Liver (tissue), 9 donors: Measurements from ENCODE around the gene ITGA7. TPM values are rescaled to one million over a fixed set of nuclear protein-coding genes. Genes with fewer than 3 reads are reported as not detected.
A peak's percentile ranks its signal among the peaks of the same experiment; 100 is the strongest.

ENCODE experiments used
- DNase-seq: peaks from one replicate; pipeline ENCODE4 v3.0.0-alpha.2; 2017; ENCODE audit warnings: low spot score
- H3K27ac ChIP-seq, 2 donors: one replicate each; pipeline ENCODE4 v1.7.0; 2013; ENCODE audit warnings: inconsistent platforms in 2 of 2, low read length in 2 of 2, control low read depth in 1 of 2, low read depth in 1 of 2, mild to moderate bottlenecking in 1 of 2
- H3K27me3 ChIP-seq, 4 donors: one replicate each; pipeline versions ENCODE4 v1.6.1 to v1.7.0; 2013; ENCODE audit warnings: low read length in 3 of 4, inconsistent platforms in 1 of 4, mild to moderate bottlenecking in 1 of 4, moderate library complexity in 1 of 4; ENCODE audit not compliant: control insufficient read depth in 4 of 4, insufficient read depth in 4 of 4
- H3K36me3 ChIP-seq, 4 donors: one replicate each; pipeline versions ENCODE4 v1.6.1 to v1.7.0; 2013; ENCODE audit warnings: low read length in 3 of 4, mild to moderate bottlenecking in 3 of 4, low read depth in 1 of 4, moderate library complexity in 1 of 4; ENCODE audit not compliant: control insufficient read depth in 4 of 4, insufficient read depth in 3 of 4
- H3K4me1 ChIP-seq, 4 donors: one replicate each; pipeline versions ENCODE4 v1.6.1 to v1.7.0; 2013; ENCODE audit warnings: low read length in 3 of 4, mild to moderate bottlenecking in 3 of 4, moderate library complexity in 1 of 4; ENCODE audit not compliant: control insufficient read depth in 4 of 4, insufficient read depth in 4 of 4
- H3K4me3 ChIP-seq, 3 donors: one replicate each; pipeline versions ENCODE4 v1.6.1 to v1.7.0; 2013; ENCODE audit warnings: low read length in 3 of 3, control low read depth in 1 of 3, low read depth in 1 of 3, mild to moderate bottlenecking in 1 of 3
- H3K9ac ChIP-seq, 2 donors: one replicate each; pipeline ENCODE4 v1.7.0; 2013; ENCODE audit warnings: low read length in 2 of 2, mild to moderate bottlenecking in 2 of 2, moderate library complexity in 2 of 2, control low read depth in 1 of 2, low read depth in 1 of 2
- H3K9me3 ChIP-seq, 4 donors: one replicate each; pipeline versions ENCODE4 v1.6.1 to v1.7.0; 2013; ENCODE audit warnings: low read length in 3 of 4; ENCODE audit not compliant: control insufficient read depth in 4 of 4
- ATF3 ChIP-seq: IDR thresholded peaks from 2 replicates; pipeline ENCODE4 v1.6.1; 2016; ENCODE audit warnings: antibody characterized with exemption
- FOXA1 ChIP-seq: IDR thresholded peaks from 2 replicates; pipeline ENCODE4 v1.6.1; 2016; ENCODE audit warnings: antibody characterized with exemption
- FOXA2 ChIP-seq: IDR thresholded peaks from 2 replicates; pipeline ENCODE4 v1.6.1; 2016; ENCODE audit warnings: antibody characterized with exemption
- GABPA ChIP-seq, 2 donors: IDR thresholded peaks in 1 of 2; conservative IDR thresholded peaks in 1 of 2; 2 replicates each; pipeline ENCODE4 v1.6.1; 2016; ENCODE audit warnings: antibody characterized with exemption in 2 of 2, mild to moderate bottlenecking in 1 of 2, moderate library complexity in 1 of 2
- HNF4A ChIP-seq, 2 donors: conservative IDR thresholded peaks; 2 replicates each; pipeline ENCODE4 v1.6.1; 2016; ENCODE audit warnings: antibody characterized with exemption in 2 of 2, mild to moderate bottlenecking in 2 of 2
- HNF4G ChIP-seq: IDR thresholded peaks from 2 replicates; pipeline ENCODE4 v1.6.1; 2016; ENCODE audit warnings: antibody characterized with exemption
- JUND ChIP-seq, 2 donors: IDR thresholded peaks; 2 replicates each; pipeline ENCODE4 v1.6.1; 2016; ENCODE audit warnings: antibody characterized with exemption in 2 of 2
- MAX ChIP-seq: IDR thresholded peaks from 2 replicates; pipeline ENCODE4 v1.6.1; 2016; ENCODE audit warnings: antibody characterized with exemption
- NR2F2 ChIP-seq: IDR thresholded peaks from 2 replicates; pipeline ENCODE4 v1.6.1; 2016; ENCODE audit warnings: antibody characterized with exemption
- RAD21 ChIP-seq, 2 donors: IDR thresholded peaks; 2 replicates each; pipeline ENCODE4 v1.6.1; 2016; ENCODE audit warnings: antibody characterized with exemption in 2 of 2, mild to moderate bottlenecking in 2 of 2
- REST ChIP-seq: IDR thresholded peaks from 2 replicates; pipeline ENCODE4 v1.6.1; 2016; ENCODE audit warnings: antibody characterized with exemption, mild to moderate bottlenecking
- RXRA ChIP-seq, 2 donors: IDR thresholded peaks; 2 replicates each; pipeline ENCODE4 v1.6.1; 2017 to 2018; ENCODE audit warnings: antibody characterized with exemption in 2 of 2, mild to moderate bottlenecking in 1 of 2
- YY1 ChIP-seq: IDR thresholded peaks from 2 replicates; pipeline ENCODE4 v1.6.1; 2016; ENCODE audit warnings: antibody characterized with exemption, mild to moderate bottlenecking
- WGBS: extraction: QIAGEN DNeasy Blood & Tissue Kit; methylation state at CpG from one replicate; pipeline ENCODE4 v1.1.7; 2013; 5-methylcytosine and 5-hydroxymethylcytosine counted together
- polyA plus RNA-seq, 2 donors: library from polyadenylated mRNA; stranded (reverse) in 1 of 2; unstranded in 1 of 2; fragments of 200-250 nt in 1 of 2; fragments of >200 nt in 1 of 2; fragmentation: Nextera tagmentation in 1 of 2; extraction: Ambion mirVana in 1 of 2; gene quantifications; one replicate each; pipeline versions ENCODE4 v1.2.1 to v1.2.3, GENCODE V29; 2013 to 2015
- total RNA-seq, 2 donors: library from RNA; depleted of rRNA; stranded (reverse); fragments of >200 nt; gene quantifications; one replicate each; pipeline ENCODE4 v1.2.3, GENCODE V29; 2014
- TF ChIP-seq, protein P1 (sequence below): IDR thresholded peaks from 2 replicates; pipeline ENCODE4 v1.6.1; 2016; ENCODE audit warnings: antibody characterized with exemption
- donor health status: healthy.
- donor health status: healthy.
- donor health status: healthy.
- donor health status: healthy.
- donor health status: healthy.

Gene ITGA7
- total and polyA plus RNA-seq, 4 donors: 0.98 to 4.9 (median 3.3) TPM

- Histone ChIP-seq H3K9me3 (no peaks in the 10 kb centered on the region), H3K9ac (no peak overlapping the region), H3K27me3 (no peaks in the 10 kb centered on the region), H3K36me3 (peaks cover 0 to 17% (median 9%) of the 10 kb centered on the region in 4 donors), H3K4me1 (peaks cover 8 to 61% (median 41%) of the 10 kb centered on the region in 4 donors), H3K4me3 (no peak overlapping the region), H3K27ac (no peak overlapping the region)
- WGBS: 64% methylated on average over 3 of the region's 3 CpGs
- TF ChIP-seq ATF3 (no peak), HNF4G (no peak), REST (no peak), FOXA2 (no peak), RAD21 (IDR thresholded peaks at IDR 0.05) (no peak), MAX (no peak), YY1 (no peak), NR2F2 (no peak), RXRA (IDR thresholded peaks at IDR 0.05) (no peak), HNF4A (conservative IDR thresholded peaks at IDR 0.05) (no peak), GABPA (IDR thresholded peaks at IDR 0.05 in 1 of 2, conservative IDR thresholded peaks at IDR 0.05 in 1 of 2) (no peak), FOXA1 (no peak), JUND (IDR thresholded peaks at IDR 0.05) (no peak)
- TF ChIP-seq, protein P1, sequence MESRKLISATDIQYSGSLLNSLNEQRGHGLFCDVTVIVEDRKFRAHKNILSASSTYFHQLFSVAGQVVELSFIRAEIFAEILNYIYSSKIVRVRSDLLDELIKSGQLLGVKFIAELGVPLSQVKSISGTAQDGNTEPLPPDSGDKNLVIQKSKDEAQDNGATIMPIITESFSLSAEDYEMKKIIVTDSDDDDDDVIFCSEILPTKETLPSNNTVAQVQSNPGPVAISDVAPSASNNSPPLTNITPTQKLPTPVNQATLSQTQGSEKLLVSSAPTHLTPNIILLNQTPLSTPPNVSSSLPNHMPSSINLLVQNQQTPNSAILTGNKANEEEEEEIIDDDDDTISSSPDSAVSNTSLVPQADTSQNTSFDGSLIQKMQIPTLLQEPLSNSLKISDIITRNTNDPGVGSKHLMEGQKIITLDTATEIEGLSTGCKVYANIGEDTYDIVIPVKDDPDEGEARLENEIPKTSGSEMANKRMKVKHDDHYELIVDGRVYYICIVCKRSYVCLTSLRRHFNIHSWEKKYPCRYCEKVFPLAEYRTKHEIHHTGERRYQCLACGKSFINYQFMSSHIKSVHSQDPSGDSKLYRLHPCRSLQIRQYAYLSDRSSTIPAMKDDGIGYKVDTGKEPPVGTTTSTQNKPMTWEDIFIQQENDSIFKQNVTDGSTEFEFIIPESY: no peak
- DNase-seq: no peak
Measured at GRCh38 chr12:55725556-55725955, 17.9 kb upstream of the ITGA7 start.

DNA sequence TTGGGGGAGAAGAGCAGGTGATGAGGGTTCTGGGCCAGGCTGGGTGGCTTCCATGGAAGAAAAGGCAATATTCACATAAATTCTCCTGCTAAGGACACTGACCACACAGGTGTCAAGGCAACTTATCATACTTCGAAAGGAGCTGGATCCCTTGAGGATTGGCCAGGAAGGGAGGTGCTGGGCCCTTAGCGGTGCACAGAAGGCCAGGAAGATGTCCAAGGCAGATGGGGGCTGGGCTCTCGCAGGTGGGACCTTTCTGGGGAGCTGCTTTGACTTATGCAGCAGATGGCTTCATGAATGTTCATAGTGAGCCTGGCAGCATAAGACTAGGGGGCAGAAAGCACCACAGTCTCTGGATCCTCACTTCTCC is 17.2 kb upstream of the ITGA7 start:
- 77% methylated on average over 3 of the region's 3 CpGs for WGBS
- H3K27me3 ChIP-seq: no peaks in the 10 kb centered on the region
- H3K4me1 ChIP-seq: peaks cover 8 to 64% (median 45%) of the 10 kb centered on the region in 4 donors
- H3K36me3 ChIP-seq: peaks cover 0 to 17% (median 9%) of the 10 kb centered on the region in 4 donors
- H3K4me3 ChIP-seq: no peak overlapping the region
- DNase-seq: no peak
- TF ChIP-seq RXRA (IDR thresholded peaks at IDR 0.05) (peak in 1 of 2 donors; percentile 2), YY1 (no peak)
- no peaks in the 10 kb centered on the region for H3K9me3 ChIP-seq
- H3K9ac ChIP-seq: no peak overlapping the region
- H3K27ac ChIP-seq: no peak overlapping the region
